ENCODE measurements around the gene MT4.

DNA sequence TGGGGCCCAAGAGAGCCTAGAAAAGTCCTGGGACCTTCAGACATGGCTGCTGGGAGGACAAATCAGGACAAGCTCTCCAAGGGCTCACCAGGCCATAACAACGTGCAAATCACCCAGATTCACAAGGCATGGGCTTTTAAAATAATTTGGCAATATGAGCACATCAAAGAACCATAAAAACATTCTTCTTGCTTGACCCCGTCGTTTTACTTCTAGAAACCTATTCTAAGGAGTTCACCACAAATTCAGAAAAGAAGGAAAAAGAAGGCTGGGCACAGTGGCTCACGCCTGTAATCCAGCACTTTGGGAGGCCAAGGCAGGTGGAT is 12.4 kb downstream of the MT4 start:
- peak in 1 of 2 experiments; percentile 1; a peak in 1 of 5 replicates for TF ChIP-seq RAD21 (conservative IDR thresholded peaks at IDR 0.05 in 1 of 2, IDR thresholded peaks at IDR 0.05 in 1 of 2)
- TF ChIP-seq, protein P1, sequence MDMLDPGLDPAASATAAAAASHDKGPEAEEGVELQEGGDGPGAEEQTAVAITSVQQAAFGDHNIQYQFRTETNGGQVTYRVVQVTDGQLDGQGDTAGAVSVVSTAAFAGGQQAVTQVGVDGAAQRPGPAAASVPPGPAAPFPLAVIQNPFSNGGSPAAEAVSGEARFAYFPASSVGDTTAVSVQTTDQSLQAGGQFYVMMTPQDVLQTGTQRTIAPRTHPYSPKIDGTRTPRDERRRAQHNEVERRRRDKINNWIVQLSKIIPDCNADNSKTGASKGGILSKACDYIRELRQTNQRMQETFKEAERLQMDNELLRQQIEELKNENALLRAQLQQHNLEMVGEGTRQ (IDR thresholded peaks at IDR 0.05): no peak
- TF ChIP-seq, protein P2, sequence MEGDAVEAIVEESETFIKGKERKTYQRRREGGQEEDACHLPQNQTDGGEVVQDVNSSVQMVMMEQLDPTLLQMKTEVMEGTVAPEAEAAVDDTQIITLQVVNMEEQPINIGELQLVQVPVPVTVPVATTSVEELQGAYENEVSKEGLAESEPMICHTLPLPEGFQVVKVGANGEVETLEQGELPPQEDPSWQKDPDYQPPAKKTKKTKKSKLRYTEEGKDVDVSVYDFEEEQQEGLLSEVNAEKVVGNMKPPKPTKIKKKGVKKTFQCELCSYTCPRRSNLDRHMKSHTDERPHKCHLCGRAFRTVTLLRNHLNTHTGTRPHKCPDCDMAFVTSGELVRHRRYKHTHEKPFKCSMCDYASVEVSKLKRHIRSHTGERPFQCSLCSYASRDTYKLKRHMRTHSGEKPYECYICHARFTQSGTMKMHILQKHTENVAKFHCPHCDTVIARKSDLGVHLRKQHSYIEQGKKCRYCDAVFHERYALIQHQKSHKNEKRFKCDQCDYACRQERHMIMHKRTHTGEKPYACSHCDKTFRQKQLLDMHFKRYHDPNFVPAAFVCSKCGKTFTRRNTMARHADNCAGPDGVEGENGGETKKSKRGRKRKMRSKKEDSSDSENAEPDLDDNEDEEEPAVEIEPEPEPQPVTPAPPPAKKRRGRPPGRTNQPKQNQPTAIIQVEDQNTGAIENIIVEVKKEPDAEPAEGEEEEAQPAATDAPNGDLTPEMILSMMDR (IDR thresholded peaks at IDR 0.05): no peak
- TF ChIP-seq POLR2A (IDR thresholded peaks at IDR 0.05; ENCODE audit: low read length): no peak
- no peak for TF ChIP-seq ESRRA (IDR thresholded peaks at IDR 0.05; ENCODE audit: borderline replicate concordance, low read length)
- TF ChIP-seq, protein P3, sequence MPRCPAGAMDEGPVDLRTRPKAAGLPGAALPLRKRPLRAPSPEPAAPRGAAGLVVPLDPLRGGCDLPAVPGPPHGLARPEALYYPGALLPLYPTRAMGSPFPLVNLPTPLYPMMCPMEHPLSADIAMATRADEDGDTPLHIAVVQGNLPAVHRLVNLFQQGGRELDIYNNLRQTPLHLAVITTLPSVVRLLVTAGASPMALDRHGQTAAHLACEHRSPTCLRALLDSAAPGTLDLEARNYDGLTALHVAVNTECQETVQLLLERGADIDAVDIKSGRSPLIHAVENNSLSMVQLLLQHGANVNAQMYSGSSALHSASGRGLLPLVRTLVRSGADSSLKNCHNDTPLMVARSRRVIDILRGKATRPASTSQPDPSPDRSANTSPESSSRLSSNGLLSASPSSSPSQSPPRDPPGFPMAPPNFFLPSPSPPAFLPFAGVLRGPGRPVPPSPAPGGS (IDR thresholded peaks at IDR 0.05): no peak
- TF ChIP-seq ZFP36 (IDR thresholded peaks at IDR 0.05; ENCODE audit: borderline replicate concordance, partially characterized antibody): no peak

Measured in A549 (cell line).